GM21717 (cell line): ENCODE measurements around the gene HTR5A.
"Not testable (repeated sequence)": the region's sequence is repeated elsewhere in the genome, so short reads cannot be mapped to it uniquely, and the experiment has no call there.

ENCODE experiments used
- ATAC-seq: cut with Tn5 transposase; IDR thresholded peaks from one replicate; pipeline ENCODE4 v1.9.1; 2021; ENCODE audit warnings: mild to moderate bottlenecking, moderate library complexity; ENCODE audit not compliant: unreplicated experiment

Gene HTR5A

DNA sequence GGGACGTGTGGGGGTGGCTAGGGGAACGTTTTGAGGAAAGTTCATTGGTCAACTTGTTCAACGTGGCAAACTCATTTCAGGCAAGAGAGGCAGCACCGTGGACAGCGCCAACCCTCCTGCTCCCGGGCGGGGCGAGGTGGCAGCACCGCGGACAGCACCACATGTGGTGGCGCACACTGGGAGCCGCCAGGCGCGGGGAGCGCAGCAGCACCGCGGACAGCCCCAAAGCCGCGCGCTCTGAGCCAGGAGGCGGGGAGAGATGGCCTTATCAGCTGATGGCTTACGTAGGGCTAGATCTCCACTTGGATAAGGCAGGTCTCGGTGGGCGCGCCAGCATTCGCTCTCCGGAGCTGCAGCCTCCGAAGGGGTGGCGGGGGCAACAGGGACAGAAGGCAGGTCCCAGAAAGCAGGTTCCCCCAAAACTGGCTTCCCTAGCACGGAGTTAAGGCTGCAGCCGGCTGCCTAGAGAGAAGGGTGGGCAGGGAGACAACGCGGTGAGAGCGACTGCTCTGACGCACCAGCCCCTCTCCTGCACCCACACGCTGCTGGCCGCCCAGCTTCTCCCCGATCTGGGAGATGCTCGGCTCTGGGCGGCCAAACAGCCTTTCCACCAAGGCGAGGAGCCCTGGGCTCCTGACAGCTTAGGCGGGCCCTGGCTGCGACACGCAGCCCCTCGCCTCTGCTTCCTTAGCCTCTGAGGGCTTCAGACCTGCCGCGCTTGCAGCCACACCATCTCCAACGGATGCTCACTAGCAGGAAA lies at the start of gene HTR5A:
Gene HTR5A, plus strand, starts transcription at position 333 of the 760 bp plus-strand sequence. CDS start 576 bp downstream, outside the sequence.
- ATAC-seq, result peak; percentile 86

DNA sequence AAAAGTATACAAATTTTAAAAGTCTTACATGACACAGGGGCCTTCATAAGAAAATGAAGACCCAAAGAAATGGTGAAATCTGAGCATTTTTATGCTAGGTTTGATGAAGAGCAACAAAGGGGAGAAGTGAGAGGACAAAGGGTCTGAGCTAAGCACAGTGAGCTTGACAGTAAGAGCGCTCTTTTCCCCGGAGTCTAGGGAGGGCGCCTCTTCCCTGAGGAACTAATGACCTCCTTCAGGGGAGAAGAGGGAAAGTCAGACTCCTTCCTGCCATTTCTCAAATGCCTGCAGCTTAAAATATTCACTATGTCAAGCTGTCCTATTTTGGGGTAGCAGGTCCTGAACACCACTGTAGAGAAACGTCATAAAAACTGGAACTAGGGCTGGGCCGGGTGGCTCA lies 49.1 kb upstream of the HTR5A start:
- ATAC-seq, result no peak

DNA sequence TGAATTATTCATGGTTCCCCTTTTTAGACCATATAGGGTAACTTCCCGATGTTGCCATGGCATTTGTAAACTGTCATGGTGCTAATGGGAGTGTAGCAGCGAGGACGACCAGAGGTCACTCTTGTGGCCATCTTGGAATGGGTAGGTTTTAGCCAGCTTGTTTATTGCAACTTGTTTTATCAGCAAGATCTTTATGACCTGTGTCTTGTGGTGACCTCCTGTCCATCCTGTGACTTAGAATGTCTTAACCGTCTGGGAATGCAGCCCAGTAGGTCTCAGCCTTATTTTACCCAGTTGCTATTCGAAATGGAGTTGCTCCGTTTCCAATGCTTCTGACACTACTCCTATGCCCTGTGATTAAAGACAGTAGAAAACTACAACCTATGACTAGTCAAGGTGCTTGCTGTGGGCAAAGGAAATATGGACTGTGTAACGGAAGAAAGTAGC lies 48.4 kb upstream of the HTR5A start:
- no peak for ATAC-seq

DNA sequence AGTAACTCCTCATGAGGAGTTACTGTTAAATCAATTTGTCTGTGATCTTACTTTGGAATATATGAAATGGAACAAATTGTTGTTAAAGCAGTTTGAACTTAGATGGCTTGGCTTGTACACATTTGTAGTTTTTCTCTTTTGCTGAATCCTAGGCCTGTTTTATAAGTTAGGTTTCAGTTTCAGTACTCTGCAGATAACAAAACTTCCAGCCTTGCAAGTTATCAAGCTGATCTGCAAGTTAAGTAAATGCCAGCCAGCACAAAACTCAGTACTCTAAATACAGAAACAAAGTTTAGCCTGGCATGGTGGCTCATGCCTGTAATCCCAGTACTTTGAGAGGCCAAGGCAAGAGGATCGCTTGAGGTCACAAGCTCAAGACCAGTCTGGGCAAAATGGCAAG lies 42.2 kb upstream of the HTR5A start:
- no peak for ATAC-seq

DNA sequence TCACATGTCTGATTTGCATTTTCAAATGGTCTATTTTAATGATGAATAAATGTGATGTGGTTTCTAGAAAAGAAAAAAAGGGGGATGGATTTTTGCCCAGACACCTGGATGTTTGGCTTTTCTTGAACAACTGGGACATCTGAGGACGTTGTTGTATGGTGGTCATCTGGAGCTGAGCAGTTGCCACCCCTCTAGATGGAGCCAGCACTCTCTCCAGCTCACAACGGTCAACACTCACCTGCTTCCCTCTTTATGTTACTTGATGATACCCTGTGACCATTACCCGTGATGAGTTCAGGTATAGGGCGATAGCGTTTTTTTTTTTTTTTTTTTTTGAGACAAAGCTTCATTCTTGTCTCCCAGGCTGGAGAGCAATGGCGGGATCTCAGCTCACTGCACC lies 37.1 kb upstream of the HTR5A start:
- ATAC-seq, result no peak

DNA sequence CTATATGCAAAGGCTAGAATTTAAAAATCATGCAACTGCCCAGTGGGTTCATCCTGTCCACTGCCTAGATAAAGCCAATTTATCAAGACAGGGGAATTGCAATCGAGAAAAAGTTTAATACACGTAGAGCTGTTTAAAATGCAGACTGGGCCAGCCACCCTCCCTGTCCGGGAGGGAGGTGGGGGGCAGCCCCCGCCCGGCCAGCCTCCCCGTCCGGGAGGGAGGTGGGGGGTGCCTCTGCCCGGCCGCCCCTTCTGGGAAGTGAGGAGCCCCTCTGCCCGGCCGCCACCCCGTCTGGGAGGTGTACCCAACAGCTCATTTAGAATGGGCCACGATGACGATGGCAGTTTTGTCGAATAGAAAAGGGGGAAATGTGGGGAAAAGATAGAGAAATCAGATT lies 35.6 kb upstream of the HTR5A start:
- not testable (repeated sequence) for ATAC-seq

DNA sequence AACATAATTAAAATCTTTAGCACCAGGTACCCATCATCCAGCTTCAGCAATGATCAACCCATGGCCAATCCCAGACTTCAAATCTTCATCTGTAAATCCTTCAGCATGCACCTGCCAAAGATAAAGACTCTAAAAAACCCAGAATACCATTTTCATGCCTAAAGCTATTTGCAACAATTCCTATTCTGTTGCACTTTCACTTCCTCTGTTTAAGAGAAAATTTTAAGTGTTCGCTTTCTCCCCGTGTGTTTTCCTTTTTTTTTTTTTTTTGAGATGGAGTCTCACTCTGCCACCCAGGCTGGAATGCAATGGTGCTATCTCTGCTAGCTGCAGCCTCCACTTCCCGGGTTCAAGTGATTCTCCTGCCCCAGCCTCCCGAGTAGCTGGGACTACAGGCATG lies 31.8 kb upstream of the HTR5A start:
- ATAC-seq, result no peak

DNA sequence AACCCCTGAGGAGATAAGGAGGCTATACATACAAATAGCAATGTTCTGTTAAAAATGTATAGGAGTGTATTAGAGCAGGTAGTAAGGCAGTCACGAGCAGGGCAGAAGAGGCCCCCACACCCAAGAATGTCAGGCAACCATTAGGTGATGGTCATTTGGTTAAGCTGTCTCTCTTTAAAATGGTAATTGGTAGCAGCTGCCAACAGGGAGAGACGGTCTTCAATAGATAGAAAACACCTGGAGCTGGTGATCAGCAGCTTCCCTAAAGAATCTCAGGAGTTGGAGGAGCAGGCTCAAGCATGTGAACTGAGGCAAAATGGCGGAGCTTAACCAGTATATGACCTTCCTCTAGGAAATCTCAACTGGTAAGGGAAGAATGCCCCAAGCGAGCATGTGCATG lies 26.4 kb upstream of the HTR5A start:
- no peak for ATAC-seq

DNA sequence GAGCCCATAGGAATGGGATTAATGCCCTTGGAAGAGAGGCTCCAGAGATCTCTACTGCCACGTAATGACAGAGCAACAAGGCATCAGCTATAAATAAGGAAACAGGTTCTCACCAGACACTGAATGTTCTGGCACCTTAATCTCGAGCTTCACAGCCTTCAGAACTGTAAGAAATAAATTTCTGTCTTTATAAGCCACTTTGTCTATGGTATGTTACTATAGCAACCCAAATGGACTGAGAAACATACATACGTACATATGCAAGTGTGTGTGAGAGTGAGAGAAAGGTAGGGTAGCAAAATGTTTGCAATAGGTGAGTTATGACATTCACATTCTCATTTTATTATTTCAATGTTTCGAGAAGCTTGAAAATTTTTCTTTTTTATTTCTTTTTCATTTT lies 22.1 kb upstream of the HTR5A start:
- ATAC-seq, result no peak

DNA sequence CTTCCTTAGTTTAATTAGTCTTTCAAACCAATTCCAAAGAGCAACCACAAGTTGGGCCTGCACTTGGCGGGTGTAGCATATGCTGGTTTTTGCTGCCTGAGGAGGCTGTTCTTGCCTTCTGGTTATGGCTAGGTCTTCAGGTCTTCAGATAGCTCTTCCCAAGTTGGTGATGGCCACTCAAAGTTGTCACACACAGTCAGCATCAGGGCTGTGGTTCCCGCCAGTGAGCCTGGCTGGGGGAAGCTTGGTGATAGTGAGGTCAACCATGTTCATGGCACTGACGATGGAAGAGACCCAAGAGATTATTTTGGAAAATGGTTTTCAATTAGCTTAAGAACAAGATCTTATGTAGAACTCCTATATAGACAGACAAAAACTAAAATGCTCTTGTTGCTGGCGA lies 18.8 kb upstream of the HTR5A start:
- ATAC-seq, result no peak

DNA sequence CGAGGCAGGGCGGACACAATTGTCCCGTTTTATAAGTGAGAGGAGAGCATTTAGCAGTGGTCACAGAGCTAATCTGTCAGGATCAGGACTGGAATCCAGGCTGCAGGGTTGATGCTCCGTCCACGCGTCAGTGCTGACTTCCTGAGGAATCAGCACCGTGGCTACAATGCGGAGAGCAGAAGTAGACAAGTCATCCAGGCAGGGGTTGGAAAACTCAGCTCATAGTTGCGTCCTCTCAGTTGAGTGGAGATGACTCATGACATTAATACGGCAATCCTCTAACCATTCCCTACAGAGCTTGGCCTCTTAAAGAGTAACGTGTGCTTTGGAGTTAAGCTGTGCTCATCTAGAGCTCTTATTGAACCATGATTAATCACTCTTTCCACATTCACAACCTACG lies 17.1 kb upstream of the HTR5A start:
- ATAC-seq, result no peak

DNA sequence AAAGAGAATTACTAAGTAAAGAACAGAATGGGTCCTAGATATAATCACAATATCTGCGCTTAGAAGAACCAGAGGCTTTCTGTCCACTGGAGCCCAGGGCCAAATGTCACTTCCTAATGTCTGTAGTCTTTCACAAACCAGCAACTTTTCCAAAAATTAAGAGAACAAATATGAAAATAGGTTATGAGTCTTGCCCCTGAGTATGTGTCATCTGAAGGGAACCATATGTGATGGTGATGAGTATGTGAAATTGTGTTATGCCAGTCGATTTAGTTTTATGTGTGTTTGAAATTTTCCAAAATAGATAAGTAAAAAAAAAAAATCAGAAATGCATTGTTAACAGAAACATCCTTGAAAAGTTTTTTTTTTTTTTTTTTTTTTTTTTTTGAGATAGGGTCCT lies 15.4 kb upstream of the HTR5A start:
- no peak for ATAC-seq

DNA sequence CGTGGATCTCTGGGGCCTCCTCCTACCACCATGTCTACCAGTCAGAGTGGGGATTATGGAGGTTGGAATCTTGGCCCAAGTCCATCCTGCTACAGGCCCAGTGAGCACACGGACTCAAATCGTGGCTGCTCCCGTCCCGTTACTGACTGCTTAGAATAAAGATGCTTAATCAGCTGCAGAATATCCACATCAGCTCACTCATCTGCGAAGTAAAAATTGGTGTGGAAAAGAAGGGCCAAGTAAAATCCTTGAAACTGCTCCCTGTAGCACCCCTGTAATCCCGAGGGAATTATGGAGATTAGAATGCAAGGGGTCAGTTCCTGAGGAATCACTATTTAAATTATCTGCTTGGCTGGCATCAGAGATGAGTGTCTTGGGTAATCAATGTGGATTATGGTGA lies 13.0 kb upstream of the HTR5A start:
- ATAC-seq, result no peak

DNA sequence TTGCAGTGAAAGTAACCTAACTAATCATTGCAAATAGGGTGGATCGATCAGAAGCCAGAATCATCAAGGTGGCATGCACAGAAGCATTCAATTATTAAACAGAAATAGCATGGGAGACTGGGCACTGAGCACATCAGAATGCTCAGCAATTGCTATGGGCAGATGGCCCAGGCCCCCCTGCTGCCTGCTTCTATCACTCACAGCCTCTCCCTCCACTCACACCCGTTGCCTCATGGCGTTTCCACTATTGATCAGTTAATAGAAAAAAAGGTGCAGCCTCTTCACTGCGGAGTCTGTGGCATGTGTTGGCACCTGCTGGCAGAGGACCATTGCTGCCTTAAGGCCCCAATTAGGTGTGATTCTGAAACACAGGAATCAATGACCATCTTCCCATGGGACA lies 11.2 kb upstream of the HTR5A start:
- no peak for ATAC-seq

DNA sequence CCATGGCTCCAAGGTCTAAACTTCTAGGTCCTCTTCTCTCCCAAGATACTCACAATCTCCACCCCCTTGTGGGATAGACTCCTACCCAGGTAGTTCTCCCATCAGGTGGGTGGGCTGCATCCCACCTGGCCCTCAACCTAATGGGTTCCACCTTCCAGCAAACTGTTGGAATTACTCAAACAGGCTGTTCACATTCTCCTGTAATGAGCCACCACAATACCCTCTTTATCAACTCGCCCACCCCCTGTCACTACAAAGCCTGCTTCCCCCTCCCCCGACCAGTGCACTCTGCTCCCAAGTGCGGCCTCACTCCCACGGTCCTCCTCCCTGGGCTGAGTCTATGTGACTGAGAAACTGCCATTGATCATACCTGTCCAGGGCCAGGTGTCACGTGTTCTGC lies 10.4 kb upstream of the HTR5A start:
- ATAC-seq, result no peak

DNA sequence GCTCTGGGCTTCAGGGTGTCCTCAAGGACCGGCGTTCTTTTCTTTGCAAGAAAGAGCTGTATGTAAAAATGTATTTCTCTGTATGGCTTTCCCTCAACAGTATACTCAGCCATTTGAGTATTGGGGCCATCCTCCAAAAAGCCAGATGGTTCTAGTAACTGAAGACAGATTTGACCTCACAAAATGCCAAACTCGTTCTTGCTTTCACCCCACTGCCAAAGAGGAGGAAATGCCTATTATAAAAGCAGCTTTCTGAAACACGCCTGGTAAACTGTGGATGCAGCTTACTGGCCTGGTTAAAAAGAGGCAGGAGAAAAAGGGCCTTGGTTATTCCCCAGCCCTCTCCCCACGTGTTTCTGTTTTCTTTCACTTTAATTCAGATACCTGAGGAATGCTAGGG lies 7.7 kb upstream of the HTR5A start:
- no peak for ATAC-seq

DNA sequence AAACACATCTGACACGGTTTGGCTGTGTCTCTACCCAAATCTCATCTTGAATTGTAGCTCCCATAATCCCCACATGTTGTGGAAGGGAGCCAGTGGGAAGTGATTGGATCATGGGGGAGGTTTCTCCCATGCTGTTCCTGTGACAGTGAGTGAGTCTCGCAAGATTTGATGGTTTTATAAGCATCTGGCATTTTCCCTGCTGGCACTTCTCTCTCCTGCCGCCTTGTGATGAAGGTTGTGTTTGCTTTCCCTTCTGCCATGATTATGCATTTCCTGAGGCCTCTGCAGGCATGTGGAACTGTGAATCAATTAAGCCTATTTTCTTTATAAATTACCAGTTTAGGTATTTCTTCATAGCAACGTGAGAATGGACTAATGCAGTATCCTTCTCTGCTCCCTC lies 5.9 kb upstream of the HTR5A start:
- ATAC-seq, result no peak

DNA sequence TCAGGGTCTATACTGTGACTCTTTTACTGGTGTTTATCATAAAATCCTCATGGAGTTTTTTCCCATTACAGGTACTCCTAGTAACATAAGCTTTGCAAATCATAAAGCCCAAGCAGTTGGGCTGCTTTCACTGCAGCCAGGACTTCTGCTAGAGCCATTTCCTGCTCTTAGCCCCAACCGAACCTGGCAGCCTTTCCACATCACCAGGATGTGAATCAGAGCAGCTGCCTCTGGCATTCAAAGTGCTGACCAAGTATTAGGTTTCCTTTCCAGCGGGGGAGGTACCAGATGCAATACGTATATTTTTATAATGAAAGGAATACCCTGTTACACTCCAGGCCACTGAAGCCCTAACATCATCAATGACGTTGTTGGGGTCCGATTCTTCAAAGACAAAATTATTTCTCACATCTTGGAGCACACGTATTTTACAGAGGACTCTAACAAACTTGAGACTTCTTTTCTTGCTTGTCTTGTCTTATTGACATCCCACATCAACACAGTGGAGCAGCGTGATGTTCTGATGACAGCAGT lies 3.6 kb upstream of the HTR5A start:
- ATAC-seq, result no peak

DNA sequence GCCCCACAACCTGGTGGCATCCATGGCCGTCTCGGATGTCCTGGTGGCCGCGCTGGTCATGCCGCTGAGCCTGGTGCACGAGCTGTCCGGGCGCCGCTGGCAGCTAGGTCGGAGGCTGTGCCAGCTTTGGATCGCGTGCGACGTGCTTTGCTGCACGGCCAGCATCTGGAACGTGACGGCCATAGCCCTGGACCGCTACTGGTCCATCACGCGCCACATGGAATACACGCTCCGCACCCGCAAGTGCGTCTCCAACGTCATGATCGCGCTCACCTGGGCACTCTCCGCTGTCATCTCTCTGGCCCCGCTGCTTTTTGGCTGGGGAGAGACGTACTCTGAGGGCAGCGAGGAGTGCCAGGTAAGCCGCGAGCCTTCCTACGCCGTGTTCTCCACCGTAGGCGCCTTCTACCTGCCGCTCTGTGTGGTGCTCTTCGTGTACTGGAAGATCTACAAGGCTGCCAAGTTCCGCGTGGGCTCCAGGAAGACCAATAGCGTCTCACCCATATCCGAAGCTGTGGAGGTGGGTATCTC lies 1.1 kb downstream of the HTR5A start:
- ATAC-seq, result no peak

DNA sequence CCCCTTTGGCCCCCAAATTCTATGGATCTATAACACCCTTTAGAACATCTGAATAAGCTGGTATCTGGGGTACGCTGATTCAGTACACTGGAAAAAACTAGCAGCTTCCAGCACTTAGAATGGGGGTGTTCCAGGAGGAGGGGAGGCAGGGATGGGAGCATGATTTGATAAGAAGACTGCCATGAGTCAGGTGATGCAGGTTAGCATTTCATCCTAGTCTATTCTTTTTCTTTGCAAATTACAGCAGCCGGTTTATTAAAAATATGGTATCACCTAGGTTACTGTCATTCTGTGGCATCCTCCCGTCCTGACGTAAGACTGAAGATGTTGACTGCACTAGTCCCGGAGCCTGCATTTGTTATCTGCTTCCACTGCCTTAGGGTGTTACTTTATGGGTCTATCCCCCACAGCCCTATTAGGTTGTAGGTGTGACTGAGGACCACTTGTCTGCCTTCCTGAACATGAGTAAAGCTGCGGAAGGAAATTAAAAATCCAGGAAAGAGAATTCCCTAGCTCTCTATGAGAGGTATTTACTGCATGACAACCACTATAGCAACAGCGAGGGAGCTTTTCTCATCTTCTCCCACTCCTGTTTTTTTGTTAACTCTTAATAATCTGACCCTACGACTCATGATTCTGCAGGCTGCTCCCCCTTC lies 1.9 kb downstream of the HTR5A start:
- no peak for ATAC-seq

DNA sequence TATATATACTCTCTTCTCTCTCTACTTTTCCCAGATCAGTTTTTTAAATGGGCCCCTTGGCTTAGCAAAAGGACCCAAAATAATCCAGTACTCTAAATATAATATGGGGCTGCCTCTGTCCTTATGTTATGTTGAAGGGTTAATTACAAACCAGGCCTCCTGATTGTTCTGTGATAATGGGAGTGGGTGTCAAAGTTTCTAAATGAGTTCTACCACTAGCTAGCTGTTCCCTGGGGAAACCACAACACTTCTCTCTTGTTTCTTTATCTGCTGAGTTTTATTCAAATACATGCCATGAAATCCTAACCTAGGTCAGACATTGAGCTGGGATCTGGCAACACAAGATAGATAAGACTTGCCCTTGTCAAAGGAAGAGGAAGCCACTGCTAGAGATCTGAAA lies 3.8 kb downstream of the HTR5A start:
- ATAC-seq, result no peak

DNA sequence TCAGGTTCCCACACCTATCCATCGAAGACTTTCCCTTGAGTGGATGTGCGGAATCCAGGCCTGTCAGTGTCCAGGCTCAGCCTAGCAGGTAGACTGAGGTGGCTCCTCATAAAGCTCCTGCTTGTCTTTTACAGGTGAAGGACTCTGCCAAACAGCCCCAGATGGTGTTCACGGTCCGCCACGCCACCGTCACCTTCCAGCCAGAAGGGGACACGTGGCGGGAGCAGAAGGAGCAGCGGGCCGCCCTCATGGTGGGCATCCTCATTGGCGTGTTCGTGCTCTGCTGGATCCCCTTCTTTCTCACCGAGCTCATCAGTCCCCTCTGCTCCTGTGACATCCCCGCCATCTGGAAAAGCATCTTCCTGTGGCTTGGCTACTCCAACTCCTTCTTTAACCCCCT lies 13.9 kb downstream of the HTR5A start:
- no peak for ATAC-seq
